ACC112 (cell line): ENCODE results near the gene CFAP410.
A peak's percentile ranks its signal among the peaks of the same experiment; 100 is the strongest.
"Not testable (repeated sequence)": the region's sequence is repeated elsewhere in the genome, so short reads cannot be mapped to it uniquely, and the experiment has no call there.

ENCODE experiments used
- H2AFZ ChIP-seq: fragments of 200-600 bp; sonication (generic); one replicate; pipeline ENCODE4 v1.6.0; 2017; ENCODE audit warnings: antibody characterized with exemption, low read length; ENCODE audit not compliant: unreplicated experiment
- H3K27ac ChIP-seq: fragments of 200-600 bp; sonication (generic); 2 replicates; pipeline ENCODE4 v1.5.1; 2014; ENCODE audit warnings: low read depth, mild to moderate bottlenecking, antibody characterized with exemption, low read length, moderate library complexity
- H3K27me3 ChIP-seq: fragments of 200-600 bp; sonication (generic); 2 replicates; pipeline ENCODE4 v1.6.1; 2014; ENCODE audit warnings: mild to moderate bottlenecking, antibody characterized with exemption, low read length, moderate library complexity, mixed read lengths; ENCODE audit not compliant: insufficient read depth
- H3K36me3 ChIP-seq: fragments of 200-600 bp; sonication (generic); 2 replicates; pipeline ENCODE4 v1.6.1; 2016; ENCODE audit warnings: mild to moderate bottlenecking, antibody characterized with exemption, low read length, moderate library complexity, mixed read lengths; ENCODE audit not compliant: insufficient read depth
- H3K4me1 ChIP-seq: fragments of 200-600 bp; sonication (generic); one replicate; pipeline ENCODE4 v1.6.1; 2016; ENCODE audit warnings: low read length, mixed read lengths; ENCODE audit not compliant: insufficient read depth, unreplicated experiment, control insufficient read depth
- H3K4me3 ChIP-seq: fragments of 200-600 bp; sonication (generic); 2 replicates; pipeline ENCODE4 v1.5.1; 2014; ENCODE audit warnings: mild to moderate bottlenecking, low read depth, low read length
- H3K79me2 ChIP-seq: fragments of 200-600 bp; sonication (generic); one replicate; pipeline ENCODE4 v1.6.0; 2016; ENCODE audit warnings: low read length; ENCODE audit not compliant: control insufficient read depth, unreplicated experiment, insufficient read depth

CFAP410 gene

DNA sequence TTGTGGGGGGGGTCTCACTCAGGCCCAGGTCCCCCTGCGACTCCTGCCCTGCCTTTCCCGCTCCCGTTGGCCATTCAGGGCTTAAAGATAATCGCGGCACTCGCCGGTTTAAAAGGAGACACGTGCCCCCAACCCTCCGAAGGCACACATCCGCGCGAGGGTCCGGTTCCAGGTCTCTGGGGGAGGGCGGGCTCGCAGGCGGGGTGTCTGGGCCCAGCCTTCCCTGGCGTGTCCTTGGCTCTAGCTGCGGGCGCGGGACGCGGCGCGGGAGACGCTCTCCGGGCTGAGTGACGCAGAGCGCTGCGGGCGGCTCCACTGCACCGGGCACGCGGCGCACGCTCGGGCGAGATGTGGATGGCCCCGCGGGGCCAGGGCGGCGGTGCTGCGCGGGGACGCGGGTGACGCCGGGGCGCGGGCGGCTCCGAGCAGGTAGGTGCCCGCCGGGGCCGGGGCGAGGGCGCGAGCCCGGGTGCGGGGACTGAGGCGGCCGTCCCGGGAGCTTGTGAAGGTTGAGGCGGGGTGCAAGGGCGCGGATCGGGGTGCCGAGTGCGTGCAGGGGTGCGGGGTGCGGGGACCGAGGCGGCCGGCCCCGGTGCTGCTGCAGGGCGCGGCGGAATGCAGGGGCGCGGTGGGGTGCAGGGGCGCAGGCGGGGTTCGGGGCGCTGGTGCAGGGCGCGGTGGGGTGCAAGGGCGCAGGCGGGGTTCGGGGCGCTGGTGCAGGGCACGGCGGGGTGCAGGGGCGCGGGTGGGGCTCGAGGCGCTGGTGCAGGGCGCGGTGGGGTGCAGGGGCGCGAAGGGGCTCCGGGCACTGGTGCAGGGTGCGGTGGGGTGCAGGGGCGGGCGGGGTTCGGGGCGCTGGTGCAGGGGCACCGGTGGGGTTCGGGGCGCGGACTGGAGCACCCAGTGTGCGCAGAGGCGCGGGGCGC, 10.9 kb upstream of the CFAP410 start:
- H3K27ac ChIP-seq = no peak overlapping the region
- no peaks in the 10 kb centered on the region for H3K4me1 ChIP-seq
- peaks cover 61% of the 10 kb centered on the region for H3K27me3 ChIP-seq
- no peaks in the 10 kb centered on the region for H3K79me2 ChIP-seq
- H3K36me3 ChIP-seq = no peaks in the 10 kb centered on the region
- H2AFZ ChIP-seq = no peak overlapping the region
- H3K4me3 ChIP-seq = no peak overlapping the region

DNA sequence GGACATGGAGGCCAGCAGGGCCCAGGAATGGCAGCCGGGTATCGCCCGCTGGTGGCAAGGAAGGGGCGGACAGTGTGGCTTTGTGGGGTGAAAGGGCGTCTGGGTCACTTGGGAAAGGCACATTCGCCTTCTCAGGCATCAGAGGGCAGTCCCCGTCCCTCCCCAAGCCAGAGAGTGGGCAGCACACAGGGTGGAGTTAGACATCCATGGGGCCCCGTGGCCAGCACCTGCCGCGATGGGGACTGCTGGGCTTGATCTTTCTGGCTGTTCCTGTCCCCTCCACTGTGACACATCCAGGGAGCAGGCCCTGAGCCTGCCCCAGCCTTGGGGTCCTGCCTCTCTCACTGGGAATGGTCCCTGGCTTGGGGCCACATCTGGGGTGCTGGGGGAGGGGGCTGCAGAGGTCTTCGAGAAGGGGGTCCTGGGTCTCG, 10.2 kb upstream of the CFAP410 start:
- no peak overlapping the region for H3K27ac ChIP-seq
- peaks cover 61% of the 10 kb centered on the region for H3K27me3 ChIP-seq

DNA sequence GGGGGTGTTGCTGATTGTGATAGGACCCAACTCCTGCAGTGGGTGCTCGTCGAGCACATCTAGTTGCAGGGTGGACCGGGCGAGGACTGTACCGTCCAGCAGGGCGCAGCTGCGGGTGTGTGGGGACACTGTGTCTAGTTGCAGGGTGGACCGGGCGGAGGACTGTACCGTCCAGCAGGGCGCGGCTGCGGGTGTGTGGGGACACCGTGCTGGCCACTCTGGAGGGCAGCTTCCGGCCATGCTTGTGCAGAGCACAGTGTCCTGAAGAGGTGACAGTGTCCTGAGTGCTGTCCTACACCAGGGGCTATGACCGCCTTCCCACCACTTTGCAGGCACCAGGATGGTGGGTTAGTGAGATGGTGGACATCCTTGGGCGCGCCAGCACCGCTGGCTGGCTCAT, 9.7 kb upstream of the CFAP410 start:
- H2AFZ ChIP-seq = no peak overlapping the region
- H3K4me1 ChIP-seq = no peaks in the 10 kb centered on the region
- H3K27ac ChIP-seq = no peak overlapping the region
- H3K27me3 ChIP-seq = peaks cover 55% of the 10 kb centered on the region
- H3K79me2 ChIP-seq = no peaks in the 10 kb centered on the region
- H3K36me3 ChIP-seq = no peaks in the 10 kb centered on the region
- no peak overlapping the region for H3K4me3 ChIP-seq

More for the DNA sequence above, 10.2 kb upstream of the CFAP410 start:
- no peak overlapping the region for H3K4me3 ChIP-seq
- no peaks in the 10 kb centered on the region for H3K36me3 ChIP-seq
- H3K79me2 ChIP-seq = no peaks in the 10 kb centered on the region
- H3K4me1 ChIP-seq = no peaks in the 10 kb centered on the region
- H2AFZ ChIP-seq = no peak overlapping the region

DNA sequence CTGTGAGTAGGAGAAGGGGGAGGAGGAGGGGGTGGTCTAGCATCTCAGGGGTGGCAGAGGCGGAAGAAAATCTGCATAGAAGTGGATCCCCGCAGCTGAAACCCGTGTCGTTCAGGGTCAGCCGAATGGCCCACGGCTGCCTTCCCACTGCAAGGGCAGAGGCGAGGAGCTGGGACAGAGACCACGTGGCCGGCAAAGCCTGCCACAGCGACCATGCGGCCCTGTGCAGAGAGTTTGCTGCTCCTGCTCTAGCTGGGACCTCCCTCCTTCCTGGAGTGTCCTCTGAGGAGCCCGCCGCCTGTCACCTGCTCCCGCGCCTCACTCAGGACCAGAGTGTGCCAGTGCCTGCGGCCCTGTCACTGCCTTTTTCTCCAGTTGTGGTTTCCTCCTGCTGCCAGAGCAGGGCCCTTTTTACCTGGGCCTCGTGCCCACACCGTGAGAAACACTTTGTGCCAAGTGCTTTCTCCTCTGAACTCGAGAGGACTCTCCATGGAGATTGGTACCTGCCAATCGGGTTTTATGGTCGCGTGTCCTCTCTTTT, 8.8 kb upstream of the CFAP410 start:
- Histone ChIP-seq H3K4me1 (no peaks in the 10 kb centered on the region), H3K27ac (no peak overlapping the region), H3K27me3 (peaks cover 48% of the 10 kb centered on the region), H2AFZ (no peak overlapping the region), H3K36me3 (no peaks in the 10 kb centered on the region), H3K79me2 (no peaks in the 10 kb centered on the region), H3K4me3 (no peak overlapping the region)

DNA sequence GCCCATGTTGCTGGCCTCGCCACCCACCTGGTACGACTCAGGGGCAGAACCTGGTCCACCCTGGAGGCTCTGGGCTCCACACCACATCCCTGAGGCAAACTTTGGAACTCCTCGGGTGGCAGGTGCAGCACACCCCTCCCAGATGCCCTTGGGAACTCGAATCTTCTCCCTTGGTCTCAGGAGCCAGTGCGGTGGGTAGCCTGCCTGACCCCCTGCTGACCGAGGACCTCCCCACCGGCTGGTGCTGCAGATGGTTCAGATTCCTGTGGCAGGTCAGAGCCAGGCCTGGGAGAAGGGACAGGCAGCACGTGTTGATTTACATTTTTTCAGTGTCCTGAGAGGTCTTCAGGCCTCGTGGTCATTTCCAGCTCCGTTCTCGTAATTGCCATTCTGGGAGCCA, 6.3 kb upstream of the CFAP410 start:
- no peak overlapping the region for H3K4me3 ChIP-seq
- no peaks in the 10 kb centered on the region for H3K4me1 ChIP-seq
- H3K36me3 ChIP-seq = no peaks in the 10 kb centered on the region
- peaks cover 26% of the 10 kb centered on the region for H3K27me3 ChIP-seq
- H3K27ac ChIP-seq = no peak overlapping the region
- no peak overlapping the region for H2AFZ ChIP-seq
- no peaks in the 10 kb centered on the region for H3K79me2 ChIP-seq

DNA sequence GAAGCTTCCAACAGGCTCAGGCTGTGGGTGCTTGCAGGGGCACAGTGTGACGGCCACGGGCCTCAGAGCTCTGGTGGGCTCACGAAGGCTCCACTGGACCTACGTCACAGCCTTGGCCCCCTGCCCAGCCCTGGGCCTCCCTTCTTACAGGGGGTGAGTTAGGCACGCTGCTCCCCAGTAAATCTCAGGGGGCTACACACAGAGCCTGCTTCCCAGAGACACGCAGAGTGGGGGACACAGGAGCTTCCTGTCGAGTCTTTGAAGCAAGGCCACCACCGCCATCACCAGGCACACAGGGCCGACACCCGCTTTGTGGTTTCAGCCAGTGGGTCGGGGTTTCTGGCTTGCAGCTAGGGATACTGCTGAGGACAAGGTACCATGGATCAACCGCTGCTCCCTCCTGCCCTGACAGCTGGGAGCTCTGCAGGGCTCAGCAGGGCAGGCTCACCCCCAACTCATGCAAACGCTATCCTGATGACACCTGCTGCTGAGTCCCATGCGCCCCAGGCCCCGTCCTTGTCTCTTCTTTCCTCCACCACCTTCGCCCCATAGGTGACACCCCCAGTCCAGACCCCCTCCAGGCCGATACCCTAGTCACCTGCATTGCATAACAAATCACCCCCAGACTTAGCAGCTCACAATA, 5.5 kb upstream of the CFAP410 start:
- H3K4me1 ChIP-seq = peaks cover 5% of the 10 kb centered on the region
- no peak overlapping the region for H3K27ac ChIP-seq
- peaks cover 22% of the 10 kb centered on the region for H3K27me3 ChIP-seq
- no peaks in the 10 kb centered on the region for H3K36me3 ChIP-seq
- no peaks in the 10 kb centered on the region for H3K79me2 ChIP-seq
- no peak overlapping the region for H3K4me3 ChIP-seq
- H2AFZ ChIP-seq = no peak overlapping the region

DNA sequence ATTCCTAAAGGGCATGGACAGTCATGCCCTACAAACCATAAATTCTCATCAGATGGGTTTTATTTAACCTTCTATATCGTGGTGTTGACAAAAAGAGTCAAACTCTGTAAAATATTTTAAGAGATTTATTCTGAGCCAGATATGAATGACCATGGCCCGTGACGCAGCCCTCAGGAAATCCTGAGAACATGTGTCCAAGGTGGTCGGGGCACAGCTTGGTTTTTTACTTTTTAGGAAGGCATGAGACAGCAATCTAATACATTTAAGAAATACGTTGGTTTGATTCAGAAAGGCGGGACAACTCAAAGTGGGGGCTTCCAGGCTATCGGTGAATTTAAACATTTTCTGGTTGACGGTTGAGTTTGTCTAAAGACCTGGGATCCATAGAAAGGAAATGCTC, 3.8 kb upstream of the CFAP410 start:
- not testable (repeated sequence) for H3K27ac ChIP-seq, H3K4me1 ChIP-seq, H3K36me3 ChIP-seq, H2AFZ ChIP-seq, H3K79me2 ChIP-seq, H3K27me3 ChIP-seq, H3K4me3 ChIP-seq

DNA sequence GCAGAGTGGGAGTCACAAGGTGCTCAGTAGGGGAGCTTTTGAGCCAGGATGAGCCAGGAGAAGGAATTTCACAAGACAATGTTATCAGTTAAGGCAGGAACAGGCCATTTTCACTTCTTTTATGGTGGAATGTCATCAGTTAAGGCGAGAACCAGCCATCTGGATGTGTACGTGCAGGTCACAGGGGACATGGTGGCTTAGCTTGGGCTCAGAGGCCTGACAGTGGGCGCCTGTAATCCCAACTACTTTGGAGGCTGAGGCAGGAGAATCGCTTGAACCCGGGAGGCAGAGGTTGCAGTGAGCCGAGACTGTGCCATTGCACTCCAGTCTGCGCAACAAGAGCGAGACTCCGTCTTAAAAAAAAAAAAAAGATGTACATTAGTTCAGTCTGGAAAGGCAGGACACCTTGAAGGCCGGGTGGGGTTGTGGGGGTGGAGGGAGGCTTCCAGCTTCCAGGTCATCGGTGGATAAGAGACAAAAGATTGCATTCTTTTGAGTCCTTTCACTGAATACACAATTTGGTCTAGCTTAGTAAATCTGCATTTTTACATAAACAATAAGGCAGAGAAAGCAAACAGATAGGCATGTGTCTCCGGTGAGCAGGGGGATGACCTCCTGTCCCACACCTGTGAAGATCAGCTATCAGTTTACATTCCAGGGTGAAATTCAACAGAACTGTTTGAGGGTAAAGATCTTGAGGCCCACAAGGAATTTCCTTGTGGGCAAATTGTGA, 2.7 kb upstream of the CFAP410 start:
- not testable (repeated sequence) for H3K79me2 ChIP-seq, H3K36me3 ChIP-seq, H3K4me3 ChIP-seq, H3K27me3 ChIP-seq, H2AFZ ChIP-seq, H3K27ac ChIP-seq
- H3K4me1 ChIP-seq = peaks cover 13% of the 10 kb centered on the region

DNA sequence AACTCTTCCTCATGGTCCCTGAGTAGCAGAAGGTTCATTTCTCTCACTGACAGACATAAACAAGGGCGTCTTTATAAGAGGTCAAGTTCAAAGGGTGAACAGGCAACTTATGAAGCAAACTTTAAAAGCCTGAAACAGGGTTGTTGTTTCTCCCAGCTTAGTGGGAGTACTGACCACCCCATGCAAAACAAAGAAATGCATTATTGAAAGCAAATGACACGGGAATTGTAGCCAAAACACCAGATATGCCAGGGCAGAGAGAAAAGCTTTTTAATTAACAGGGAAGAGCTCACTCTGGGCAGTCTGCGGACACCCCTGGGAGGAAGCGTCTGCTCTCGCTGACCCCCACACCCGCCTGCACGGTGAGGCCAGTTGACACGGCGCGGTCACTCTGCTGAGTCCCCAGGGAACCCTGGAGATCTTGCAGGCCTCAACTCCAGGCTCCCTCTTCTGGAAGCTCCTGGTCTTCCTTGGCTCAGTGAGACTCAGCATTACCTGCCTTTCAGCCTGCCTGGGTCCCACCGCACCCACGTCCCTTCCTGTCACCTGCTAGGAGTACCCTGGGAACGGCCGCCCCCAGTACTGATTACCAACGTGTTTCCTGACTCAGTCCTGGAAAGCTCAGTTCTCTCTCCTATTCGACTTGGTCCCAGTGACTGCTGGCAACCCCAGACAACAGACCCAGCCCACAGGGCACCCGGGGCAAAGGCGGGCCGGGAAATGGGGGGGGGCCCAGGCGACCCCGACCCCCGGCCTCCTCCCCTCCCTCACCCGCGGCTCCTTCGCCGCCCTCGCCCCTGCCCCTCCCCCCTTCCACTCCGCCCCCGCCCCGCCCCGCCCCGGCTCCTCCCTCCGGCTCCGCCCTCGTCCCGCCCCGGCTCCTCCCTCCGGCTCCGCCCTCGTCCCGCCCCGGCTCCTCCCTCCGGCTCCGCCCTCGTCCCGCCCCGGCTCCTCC, 972 bp downstream of the CFAP410 start:
- H3K4me1 ChIP-seq = peaks cover 13% of the 10 kb centered on the region
- H2AFZ ChIP-seq = no peak overlapping the region
- peak overlapping the region; percentile 83 for H3K4me3 ChIP-seq
- no peaks in the 10 kb centered on the region for H3K27me3 ChIP-seq
- no peaks in the 10 kb centered on the region for H3K79me2 ChIP-seq
- H3K36me3 ChIP-seq = no peaks in the 10 kb centered on the region
- H3K27ac ChIP-seq = peak overlapping the region; percentile 32; the same call in 1 of the 2 replicates

DNA sequence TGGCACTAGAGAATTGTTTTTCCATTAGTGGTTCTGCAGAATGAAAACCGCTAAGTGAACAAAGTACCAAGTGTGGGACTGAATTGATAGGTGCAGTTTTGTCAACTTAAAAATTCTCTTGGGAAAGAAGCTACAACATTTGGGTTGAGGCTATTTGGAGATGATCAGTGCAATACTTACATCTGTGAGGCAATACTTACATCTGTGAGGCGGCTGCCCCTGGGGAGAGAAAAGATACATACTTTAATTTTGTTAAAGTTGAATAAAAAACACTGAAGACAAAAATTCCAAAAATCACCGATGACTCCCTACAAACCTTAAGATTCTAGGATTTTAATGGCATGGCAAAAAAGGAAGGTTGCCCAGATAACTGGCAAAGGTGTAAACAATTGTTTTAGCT, 1.7 kb downstream of the CFAP410 start:
- Histone ChIP-seq H3K27me3 (no peaks in the 10 kb centered on the region), H3K36me3 (no peaks in the 10 kb centered on the region), H3K4me1 (peaks cover 13% of the 10 kb centered on the region), H3K79me2 (no peaks in the 10 kb centered on the region), H3K4me3 (no peak overlapping the region), H3K27ac (no peak overlapping the region), H2AFZ (no peak overlapping the region)
